GM18861 (cell line): ENCODE results near the gene CADPS2.
"Not testable (repeated sequence)": the region's sequence is repeated elsewhere in the genome, so short reads cannot be mapped to it uniquely, and the experiment has no call there.

Source experiments
- ATAC-seq: cut with Tn5 transposase; IDR thresholded peaks from one replicate; pipeline ENCODE4 v1.9.1; 2021; ENCODE audit not compliant: unreplicated experiment

CADPS2 gene

DNA sequence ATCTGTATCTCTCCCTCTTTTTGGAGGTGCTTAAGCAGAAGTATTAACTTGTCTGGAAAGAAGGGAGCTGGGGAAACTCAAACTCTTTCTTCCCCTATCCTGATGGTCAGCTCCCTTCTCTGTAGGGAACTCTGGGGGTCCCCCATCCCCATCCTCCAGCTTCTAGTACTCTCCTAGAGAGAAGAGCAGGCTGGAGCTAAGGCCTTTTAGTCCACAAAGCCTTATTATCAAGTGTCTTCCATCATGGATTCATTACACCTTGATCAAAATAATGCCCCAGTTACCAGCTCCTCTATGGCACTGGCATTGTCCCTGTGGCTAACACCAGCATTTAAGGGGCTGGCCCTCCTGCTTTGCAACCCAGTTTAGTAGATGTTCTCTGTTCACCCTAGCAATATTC, 35.7 kb downstream of the CADPS2 start:
- ATAC-seq: no peak

DNA sequence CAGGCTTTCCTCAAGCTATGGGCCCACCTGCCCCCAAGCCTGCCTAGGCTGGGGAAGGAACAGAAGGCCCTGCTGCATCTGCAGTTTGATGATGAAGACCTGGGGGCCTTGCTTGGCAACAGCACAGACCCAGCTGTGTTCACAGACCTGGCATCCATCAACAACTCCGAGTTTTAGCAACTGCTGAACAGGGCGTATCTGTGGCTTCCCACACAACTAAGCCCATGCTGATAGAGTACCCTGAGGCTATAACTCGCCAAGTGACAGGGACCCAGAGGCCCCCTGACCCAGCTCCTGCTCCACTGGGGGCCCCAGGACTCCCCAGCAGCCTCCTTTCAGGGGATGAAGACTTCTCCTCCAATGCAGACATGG, 36.3 kb downstream of the CADPS2 start:
- no peak for ATAC-seq

DNA sequence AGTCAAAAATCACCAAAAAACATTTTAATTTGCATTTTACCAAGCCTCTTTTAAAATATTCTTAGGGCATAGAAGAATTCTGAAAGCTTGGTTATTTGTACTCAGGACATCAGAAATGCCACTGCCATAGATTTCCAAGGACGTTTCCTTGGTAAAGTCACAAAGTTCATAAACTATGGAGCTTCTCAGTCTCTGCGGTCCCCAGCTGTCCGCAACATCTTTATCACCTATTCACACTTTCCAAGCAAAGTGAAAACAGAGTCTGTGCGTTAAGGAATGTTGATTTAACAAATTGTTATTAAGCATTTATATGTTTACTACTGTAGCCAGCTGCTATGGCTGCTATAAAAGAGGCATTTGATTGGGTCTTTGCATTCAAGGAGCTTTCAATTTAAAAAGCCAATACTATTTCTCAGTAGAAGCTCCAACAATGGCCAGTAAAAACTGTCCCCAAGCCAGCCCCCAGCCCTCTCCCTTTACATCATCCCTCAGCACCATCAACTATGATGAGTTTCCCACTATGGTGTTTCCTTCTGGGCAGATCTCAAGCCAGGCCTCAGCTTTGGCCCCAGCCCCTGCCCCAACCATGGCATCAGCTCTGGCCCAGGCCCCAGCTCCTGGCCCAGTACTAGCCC, 36.8 kb downstream of the CADPS2 start:
- ATAC-seq: no peak

DNA sequence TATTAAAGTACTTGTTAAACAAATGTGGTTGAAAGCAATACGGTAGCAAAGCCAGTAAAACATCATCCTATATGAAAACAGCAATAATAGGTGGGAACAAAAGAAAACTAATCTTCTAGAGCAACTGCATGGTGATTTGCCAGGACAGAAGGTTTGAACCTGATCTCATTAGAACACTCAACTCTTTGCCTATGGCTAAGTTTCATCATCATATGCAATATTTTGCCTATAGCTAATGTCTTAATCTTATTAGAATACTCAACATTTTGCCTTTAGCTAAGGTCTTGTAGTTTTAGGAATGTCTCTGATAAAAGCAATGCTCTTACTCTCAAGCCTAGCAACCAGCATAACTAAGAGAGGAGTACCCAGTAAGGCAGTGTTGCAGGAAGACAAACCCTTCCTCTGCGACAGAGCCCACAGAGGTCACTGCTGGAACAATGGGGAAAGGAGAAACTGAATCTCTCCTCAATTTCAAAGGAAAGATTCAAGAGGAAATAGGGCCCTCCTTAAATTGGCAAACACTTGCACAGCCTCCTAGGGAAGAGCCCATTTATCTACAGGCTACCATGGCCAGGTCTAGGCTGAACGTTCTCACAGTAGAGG, 38.3 kb downstream of the CADPS2 start:
- no peak for ATAC-seq

DNA sequence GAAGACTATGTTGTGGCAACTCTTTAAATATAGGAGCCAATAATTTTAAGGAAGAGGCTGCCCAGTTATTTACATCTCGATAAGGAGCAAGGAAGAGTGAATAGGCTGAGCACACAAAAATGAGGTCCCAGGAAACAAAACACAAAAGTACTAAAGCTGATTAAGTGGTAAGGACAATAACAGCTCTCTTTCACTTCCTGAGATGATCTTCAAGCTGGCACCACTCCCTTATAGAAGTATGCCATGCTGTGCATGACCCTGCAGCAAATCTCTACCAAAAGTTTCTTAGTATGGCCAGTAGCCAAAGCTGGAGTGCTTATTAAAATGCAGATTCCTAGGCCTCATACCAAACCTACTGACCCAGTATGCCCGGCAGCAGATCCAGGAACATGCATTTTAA, 39.7 kb downstream of the CADPS2 start:
- ATAC-seq: no peak

DNA sequence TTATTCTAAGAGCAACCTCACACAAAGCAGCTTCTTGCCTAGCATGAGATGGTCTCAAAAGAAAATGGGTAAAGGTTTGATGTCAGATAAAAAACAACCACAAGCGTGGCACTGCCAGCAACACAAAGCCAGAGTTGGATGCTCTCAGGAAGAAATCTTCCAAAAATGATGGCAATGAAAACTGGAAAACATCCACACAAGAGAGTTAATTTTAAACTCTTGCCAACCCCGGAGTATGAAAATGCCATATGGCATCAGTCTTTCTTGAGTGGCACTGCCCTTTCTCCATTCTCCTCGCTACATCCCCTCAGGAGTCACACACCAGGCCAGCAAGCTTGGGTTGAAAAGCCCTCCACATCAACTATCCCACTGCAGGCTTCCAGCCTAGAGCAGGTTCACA, 41.0 kb downstream of the CADPS2 start:
- no peak for ATAC-seq

DNA sequence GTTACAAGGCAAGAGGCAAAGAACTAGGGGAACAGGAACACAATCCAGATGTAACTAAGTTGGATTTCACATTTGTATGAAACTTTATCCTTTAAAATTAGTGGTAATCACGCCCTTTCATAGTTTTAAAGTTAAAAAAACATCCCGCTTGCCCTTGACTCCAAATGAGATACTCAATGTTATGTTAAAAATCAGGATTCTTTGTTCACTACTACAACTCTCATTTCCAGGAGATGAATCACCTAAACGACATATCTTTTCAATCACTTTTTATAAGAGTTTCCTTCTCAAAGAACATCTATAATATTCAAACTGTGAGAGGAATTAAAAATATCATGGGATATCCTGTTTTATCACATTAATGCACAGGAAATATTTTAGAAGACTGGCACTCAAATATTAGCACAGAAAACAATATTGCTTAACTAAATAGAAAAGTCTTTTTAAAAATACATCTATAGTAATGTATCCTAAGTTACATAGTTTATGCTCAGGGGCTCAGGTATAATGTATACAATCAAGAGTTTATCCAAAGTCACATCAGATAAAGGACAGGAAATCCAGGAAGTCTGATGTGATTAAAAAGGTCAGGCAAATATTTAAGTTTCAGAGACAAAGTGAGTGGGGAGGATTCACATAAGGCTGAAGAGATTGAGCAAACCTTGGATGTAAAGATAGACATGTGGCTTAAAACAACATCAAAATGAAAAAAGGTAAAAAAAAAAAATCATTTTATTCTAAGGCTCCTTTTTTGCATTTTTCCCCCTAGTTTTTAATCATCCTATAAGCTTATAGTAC, 41.9 kb downstream of the CADPS2 start:
- ATAC-seq: no peak

DNA sequence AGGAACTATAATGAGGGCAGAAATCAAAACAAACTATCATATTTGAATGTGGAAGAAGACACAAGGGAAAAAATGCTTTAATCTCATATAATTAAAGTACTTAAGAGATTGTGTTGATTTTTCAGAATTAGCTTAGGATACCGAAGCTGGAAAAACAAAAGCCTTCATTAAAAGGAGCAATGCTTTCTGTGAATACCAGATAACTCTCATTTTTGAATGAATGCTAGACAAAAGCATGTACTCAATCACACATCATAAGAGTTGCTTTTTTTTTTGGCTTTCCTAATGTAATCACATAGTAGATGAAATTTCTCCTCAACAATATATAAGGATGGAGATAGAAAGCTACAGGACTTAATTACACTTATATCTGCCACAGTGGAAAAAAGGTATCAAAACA, 43.3 kb downstream of the CADPS2 start:
- no peak for ATAC-seq

DNA sequence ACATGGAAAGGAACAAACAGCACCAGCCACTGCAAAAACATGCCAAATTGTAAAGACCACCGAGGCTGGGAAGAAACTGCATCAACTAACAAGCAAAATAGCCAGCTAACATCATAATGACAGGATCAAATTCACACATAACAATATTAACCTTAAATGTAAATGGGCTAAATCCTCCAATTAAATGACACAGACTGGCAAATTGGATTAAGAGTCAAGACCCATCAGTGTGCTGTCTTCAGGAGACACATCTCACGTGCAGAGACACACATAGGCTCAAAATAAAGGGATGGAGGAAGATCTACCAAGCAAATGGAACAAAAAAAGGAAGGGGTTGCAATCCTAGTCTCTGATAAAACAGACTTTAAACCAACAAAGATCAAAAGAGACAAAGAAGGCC, 50.0 kb downstream of the CADPS2 start:
- ATAC-seq: not testable (repeated sequence)

DNA sequence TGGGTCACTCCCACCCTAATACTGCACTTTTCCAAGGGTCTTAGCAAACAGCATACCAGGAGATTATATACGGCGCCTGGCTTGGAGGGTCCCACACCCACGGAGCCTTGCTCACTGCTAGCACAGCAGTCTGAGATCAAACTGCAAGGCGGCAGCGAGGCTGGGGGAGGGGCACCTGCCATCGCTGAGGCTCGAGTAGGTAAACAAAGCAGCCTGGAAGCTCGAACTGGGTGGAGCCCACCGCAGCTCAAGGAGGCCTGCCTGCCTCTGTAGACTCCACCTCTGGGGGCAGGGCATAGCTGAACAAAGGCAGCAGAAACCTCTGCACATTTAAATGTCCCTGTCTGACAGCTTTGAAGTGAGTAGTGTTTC, 51.7 kb downstream of the CADPS2 start:
- ATAC-seq: not testable (repeated sequence)

DNA sequence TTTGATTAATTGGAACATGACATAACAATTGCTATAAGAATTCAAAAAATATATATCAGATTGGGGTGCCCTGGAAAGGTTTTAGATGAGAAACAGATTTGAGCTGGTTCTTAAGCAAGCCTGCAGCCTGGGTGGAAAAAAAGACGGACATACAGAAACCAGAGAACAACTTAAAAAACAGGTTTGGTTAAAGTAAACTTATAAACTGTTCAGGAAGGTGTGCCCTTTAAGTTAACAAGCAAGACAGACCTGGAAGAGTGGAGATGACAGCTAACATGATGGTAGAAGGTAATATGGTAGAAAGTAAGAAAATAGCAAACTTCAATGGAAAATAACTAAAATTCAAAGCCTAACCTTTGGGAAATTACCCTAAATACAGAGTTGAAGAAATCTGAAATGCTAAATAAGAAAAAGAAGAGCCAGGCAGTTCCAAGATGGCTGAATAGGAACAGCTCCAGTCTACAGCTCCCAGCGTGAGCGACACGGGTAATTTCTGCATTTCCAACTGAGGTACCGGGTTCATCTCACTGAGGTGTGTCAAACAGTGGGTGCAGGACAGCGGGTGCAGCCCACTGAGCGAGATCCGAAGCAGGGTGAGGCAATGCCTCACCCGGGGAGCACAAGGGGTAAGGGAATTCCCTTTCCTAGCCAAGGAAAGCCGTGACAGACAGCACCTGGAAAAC, 52.2 kb downstream of the CADPS2 start:
- no peak for ATAC-seq

DNA sequence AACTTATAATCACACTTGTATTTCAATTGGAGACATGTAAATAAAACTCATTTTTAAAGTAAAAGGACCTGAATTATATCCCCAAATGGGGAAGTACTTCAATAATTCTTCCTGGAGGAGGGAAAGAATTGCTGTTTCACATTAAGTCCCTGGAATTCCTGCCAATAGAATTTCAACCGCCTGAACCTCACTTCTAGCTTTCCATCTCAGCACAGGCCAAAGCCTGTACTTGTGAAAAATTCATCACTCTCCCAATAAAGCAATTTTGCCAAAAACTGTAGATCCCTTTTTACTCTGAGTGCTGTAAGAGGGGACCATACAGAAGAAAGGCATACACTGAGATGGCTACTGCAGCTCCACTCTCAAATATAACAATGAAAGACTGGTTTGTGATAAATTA, 54.8 kb downstream of the CADPS2 start:
- no peak for ATAC-seq

DNA sequence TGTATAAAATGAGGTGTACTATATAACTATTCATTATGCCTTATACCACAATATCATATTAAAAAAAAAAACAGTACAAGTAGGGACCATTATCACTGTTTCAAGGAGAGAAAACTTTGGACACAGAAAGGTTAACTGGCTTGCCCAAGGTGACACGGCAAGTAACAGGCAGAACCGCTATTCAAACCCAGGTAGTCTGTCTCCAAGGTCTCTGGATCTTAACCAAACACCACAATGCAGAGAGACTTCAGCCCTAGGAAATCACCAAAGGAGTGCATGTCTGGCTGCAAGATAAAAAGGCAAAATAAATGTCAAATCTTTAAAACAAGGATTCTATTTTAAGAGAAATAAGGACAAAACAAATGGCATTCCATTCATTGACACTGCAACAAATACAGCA, 56.3 kb downstream of the CADPS2 start:
- ATAC-seq: no peak

DNA sequence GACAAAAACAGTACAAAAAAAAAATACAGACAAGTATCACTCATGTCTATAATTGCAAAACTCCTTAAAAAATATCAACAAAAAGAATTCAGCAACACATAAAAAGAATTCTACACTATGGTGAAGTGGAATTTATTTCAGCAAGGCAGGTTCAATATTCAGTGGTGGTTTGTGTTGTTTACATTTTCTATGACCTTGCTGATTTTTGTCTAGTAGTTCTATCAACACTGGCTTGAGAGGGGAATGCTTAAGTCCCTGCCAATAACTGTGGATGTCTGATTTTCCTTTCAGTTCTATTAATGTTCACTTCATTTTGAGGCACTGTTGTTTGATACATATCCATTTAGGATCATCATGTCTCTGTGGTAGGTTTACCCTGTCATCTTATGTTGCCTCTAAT, 58.5 kb downstream of the CADPS2 start:
- no peak for ATAC-seq

DNA sequence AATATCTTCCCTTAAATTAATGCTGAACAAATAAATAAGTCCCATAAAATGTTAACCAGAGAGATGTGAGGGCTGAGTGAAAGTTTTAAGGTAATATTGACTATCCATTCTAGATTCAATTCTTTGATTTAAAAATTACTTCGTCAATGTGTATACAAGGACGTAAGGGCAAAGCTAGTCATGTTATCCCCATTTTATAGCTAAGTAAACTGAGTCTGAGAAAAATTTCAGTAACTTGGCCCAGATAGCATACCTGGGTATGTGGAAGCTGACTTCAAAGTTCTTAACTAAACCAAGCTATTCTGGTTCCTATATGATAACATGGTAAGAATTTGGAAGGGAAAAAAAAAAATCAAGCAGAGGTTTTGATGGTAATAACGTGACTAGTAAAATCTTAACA, 72.4 kb downstream of the CADPS2 start:
- ATAC-seq: no peak

DNA sequence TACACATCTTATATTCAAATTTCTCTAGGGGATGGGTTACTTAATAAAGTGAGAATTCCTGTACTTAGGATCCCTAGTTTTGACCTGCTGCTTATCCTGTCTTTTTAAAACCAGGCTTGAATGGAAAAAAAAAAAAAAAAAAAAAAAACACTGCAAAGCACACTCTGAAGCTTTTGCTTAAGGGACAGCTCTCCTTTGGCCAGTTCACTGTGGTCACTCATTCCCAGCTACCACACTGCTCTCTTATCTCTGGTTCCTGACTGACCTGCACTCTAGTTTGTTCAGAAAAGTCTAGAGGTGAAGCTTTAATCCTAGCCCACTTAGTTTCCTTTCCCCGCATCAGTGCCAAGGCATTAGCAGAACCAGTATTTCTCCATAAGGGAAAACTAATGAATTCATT, 82.4 kb downstream of the CADPS2 start:
- ATAC-seq: no peak

DNA sequence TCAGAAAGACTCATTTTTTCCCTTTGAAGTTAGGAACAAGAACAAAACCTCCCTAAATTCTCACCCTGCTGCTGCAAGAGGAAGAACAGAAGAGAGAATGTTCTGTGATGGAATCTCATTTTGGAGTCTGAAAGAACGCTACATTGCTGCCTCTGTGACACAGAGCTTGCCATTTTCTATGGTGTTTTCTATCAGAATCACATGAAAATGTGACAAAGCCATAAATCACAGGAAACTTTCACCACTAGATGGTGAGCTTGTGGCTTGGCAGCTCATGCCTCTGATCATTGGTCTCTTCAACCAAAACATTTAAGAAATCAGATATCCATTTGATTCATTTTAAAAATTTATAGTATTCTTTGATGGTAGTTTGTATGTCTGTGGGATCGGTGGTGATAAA, 82.9 kb downstream of the CADPS2 start:
- no peak for ATAC-seq

DNA sequence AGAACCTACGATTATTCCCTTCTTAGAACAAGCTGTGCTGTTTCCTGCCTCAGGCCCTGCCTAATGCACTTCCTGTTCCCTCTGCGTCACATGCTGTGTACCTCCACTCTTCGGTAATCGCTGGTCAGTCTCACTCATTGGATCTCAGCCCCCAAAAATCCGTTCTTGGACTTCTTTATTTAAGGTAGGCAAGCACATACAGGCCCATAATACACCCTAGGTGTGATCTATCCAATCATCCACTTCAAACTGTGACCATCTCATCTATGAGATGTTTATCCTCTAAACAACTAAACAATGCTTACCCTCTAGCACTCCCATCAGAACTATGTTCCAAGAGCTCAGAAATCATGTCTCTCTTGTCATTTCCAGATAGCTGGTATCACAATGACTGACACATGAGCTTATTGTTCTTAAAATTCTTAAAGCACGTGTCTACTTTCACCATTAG, 83.9 kb downstream of the CADPS2 start:
- no peak for ATAC-seq

DNA sequence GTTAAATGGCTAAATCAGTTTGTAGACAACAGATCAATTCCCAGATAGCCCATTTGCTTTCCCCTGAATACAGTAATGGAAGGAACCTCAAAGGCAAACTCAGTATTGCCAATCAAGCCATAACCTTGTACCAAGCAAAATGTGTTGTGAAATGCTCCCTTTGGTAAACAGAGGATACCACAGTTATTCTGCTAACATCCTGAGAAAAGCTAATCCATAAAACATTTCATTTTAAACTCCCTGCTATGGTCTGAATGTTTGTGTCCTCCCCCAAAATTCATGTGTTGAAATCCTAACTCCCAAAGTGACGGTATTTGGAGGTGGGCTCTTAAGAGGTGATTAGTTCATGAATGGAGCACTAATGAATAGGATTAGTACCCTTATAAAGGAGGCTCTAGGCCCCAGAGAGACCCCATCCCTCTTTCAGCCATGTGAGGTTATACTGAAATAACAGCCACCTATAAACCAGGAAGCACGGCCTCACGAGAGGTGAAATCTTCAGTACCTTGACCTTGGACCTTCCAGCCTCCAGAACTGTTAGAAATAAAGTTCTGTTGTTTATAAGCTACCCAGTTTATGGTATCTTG, 94.2 kb downstream of the CADPS2 start:
- no peak for ATAC-seq

DNA sequence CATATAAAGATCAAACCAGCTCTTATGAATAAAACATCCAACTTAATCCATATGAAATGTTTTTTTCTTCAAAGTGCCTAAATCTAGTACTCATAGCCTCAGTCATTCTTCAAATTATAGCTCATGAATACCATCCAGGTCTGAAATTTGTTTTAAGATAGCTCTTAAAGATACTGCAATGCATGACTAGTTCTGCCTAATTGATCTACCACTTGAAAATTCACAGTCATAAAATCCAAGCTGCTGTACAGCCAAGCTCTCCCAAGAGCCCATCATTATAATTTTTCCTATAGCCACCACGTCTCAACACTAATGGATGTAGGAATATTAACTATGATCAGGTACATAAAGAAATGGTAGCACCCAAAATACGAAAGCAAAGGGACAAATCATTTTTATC, 95.7 kb downstream of the CADPS2 start:
- ATAC-seq: no peak

DNA sequence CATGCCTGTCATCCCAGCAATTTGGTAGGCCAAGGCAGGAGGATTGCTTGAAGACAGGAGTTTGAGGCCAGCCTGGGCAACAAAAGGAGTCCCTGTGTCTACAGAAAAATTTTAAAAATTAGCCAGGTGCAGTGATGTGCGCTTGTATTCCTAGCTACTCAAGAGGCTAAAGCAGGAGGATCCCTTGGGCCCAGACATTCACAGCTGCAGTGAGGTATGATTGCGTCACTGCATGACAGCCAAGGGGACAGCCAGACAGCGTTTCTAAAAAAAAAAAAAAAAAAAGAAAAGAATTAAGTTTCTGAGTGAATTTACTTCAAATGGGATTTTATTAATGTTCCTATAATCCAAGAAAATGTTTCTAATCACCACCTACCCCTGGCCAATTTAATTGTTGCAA, 96.1 kb downstream of the CADPS2 start:
- no peak for ATAC-seq

DNA sequence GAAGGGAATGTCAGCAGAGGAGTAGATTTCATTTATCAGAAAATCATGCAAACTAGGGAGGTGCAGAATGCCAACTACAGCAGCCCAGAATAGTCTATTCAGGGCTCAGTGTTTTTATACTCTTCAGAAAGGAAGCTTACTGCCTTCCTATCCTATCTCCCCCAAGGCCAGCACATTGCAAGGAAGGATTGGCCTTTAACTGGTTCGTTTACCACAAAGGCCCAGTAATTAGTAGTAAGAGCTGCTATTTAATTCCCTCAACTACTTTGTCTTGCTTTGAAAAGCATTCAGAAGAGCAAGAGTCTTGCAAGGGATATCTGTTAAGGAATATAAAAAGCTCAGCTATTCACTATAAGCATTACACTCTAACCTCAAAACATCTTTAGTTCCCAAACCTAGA, 97.1 kb downstream of the CADPS2 start:
- ATAC-seq: no peak
